Measurements from ENCODE around the gene PSORS1C2.

Gene PSORS1C2

GRCh38 chr6:31135710-31136109, 3.2 kb downstream of the PSORS1C2 start:
- DNase-seq = no peak

GRCh38 chr6:31132806-31133205, 6.1 kb downstream of the PSORS1C2 start:
- no peak for DNase-seq

- DNase-seq = no peak
Observed at GRCh38 chr6:31131595-31131994, 7.3 kb downstream of the PSORS1C2 start.

GRCh38 chr6:31130751-31131150, 8.1 kb downstream of the PSORS1C2 start:
- DNase-seq = no peak

- no peak for DNase-seq
Observed at GRCh38 chr6:31129130-31129529, 9.7 kb downstream of the PSORS1C2 start.

GRCh38 chr6:31128093-31128676, 10.7 kb downstream of the PSORS1C2 start:
- DNase-seq = no peak

GRCh38 chr6:31126396-31127175, 12.3 kb downstream of the PSORS1C2 start:
- no peak for DNase-seq

- DNase-seq = no peak
Observed at GRCh38 chr6:31125586-31126363, 13.1 kb downstream of the PSORS1C2 start.

- no peak for DNase-seq
Observed at GRCh38 chr6:31125162-31125561, 13.7 kb downstream of the PSORS1C2 start.

GRCh38 chr6:31122791-31123706, 15.8 kb downstream of the PSORS1C2 start:
- no peak for DNase-seq

GRCh38 chr6:31121131-31121790, 17.6 kb downstream of the PSORS1C2 start:
- DNase-seq = no peak

- no peak for DNase-seq
Observed at GRCh38 chr6:31120151-31120915, 18.5 kb downstream of the PSORS1C2 start, which contains the start of gene CDSN. Gene CDSN (minus strand): TSS chr6:31120446. CDS start chr6:31120419, 27 bp downstream.

- no peak for DNase-seq
Observed at GRCh38 chr6:31118178-31118577, 20.7 kb downstream of the PSORS1C2 start.

- DNase-seq = no peak
Observed at GRCh38 chr6:31116661-31117385, 22.0 kb downstream of the PSORS1C2 start.

- DNase-seq = no peak
Observed at GRCh38 chr6:31115941-31116560, 22.8 kb downstream of the PSORS1C2 start.

GRCh38 chr6:31114970-31115849, 23.7 kb downstream of the PSORS1C2 start:
- no peak for DNase-seq

- no peak for DNase-seq
Observed at GRCh38 chr6:31114541-31114878, 24.4 kb downstream of the PSORS1C2 start, which contains the start of gene PSORS1C1. Gene PSORS1C1 (plus strand): TSS chr6:31114800. CDS start chr6:31129633, 14,833 bp downstream.

- no peak for DNase-seq
Observed at GRCh38 chr6:31113861-31114540, 24.9 kb downstream of the PSORS1C2 start.

Data from cortex of kidney (tissue), 1 donor.